Stimulated activated CD8-positive, alpha-beta memory T cell treated with anti-CD3 and anti-CD28 coated beads, Interleukin-15, amount 100 ng/mL, for 4 hours (primary cell): Measurements from ENCODE around the gene PDLIM3.
"Not testable (repeated sequence)": the region's sequence is repeated elsewhere in the genome, so short reads cannot be mapped to it uniquely, and the experiment has no call there.

Experiments used
- DNase-seq, 2 donors: peaks; one replicate each; pipeline ENCODE4 v3.0.0-alpha.2; 2020; ENCODE audit warnings: low read depth in 2 of 2

PDLIM3 gene

GRCh38 chr4:185520119-185520518 lies 15.2 kb downstream of the PDLIM3 start:
- DNase-seq = no peak

- no peak for DNase-seq
Observed at GRCh38 chr4:185518494-185518893, 16.8 kb downstream of the PDLIM3 start.

GRCh38 chr4:185518069-185518468 lies 17.2 kb downstream of the PDLIM3 start:
- no peak for DNase-seq

GRCh38 chr4:185515248-185515647 lies 20.1 kb downstream of the PDLIM3 start:
- no peak for DNase-seq

- no peak for DNase-seq
Observed at GRCh38 chr4:185514182-185514697, 21.1 kb downstream of the PDLIM3 start.

GRCh38 chr4:185513489-185514181 lies 21.7 kb downstream of the PDLIM3 start:
- DNase-seq = no peak

GRCh38 chr4:185512516-185512915 lies 22.8 kb downstream of the PDLIM3 start:
- no peak for DNase-seq

- DNase-seq = not testable (repeated sequence)
Observed at GRCh38 chr4:185511243-185511642, 24.1 kb downstream of the PDLIM3 start.

GRCh38 chr4:185510806-185511205 lies 24.5 kb downstream of the PDLIM3 start:
- no peak for DNase-seq

- DNase-seq = no peak
Observed at GRCh38 chr4:185508181-185508580, 27.1 kb downstream of the PDLIM3 start.

- DNase-seq = no peak
Observed at GRCh38 chr4:185506422-185506821, 28.9 kb downstream of the PDLIM3 start.

GRCh38 chr4:185504098-185505047 lies 30.9 kb downstream of the PDLIM3 start:
- no peak for DNase-seq

GRCh38 chr4:185502386-185502785 lies 32.9 kb downstream of the PDLIM3 start:
- no peak for DNase-seq

- DNase-seq = no peak
Observed at GRCh38 chr4:185500576-185500975, 34.7 kb downstream of the PDLIM3 start.

- no peak for DNase-seq
Observed at GRCh38 chr4:185500035-185500434, 35.3 kb downstream of the PDLIM3 start.

- no peak for DNase-seq
Observed at GRCh38 chr4:185488650-185489049, 46.7 kb downstream of the PDLIM3 start.

- no peak for DNase-seq
Observed at GRCh38 chr4:185481401-185481800, 53.9 kb downstream of the PDLIM3 start.

- DNase-seq = no peak
Observed at GRCh38 chr4:185480016-185480732, 55.1 kb downstream of the PDLIM3 start.

- no peak for DNase-seq
Observed at GRCh38 chr4:185479507-185479971, 55.8 kb downstream of the PDLIM3 start.

- no peak for DNase-seq
Observed at GRCh38 chr4:185473247-185473646, 62.1 kb downstream of the PDLIM3 start.

- DNase-seq = no peak
Observed at GRCh38 chr4:185472103-185472542, 63.2 kb downstream of the PDLIM3 start.
